ENCODE data around the gene CHAF1A. TPM values are rescaled to one million over a fixed set of nuclear protein-coding genes. Genes with fewer than 3 reads are reported as not detected.

Gene CHAF1A
- total RNA-seq, 3 donors from 2014 or later, result 6.3 to 8.2 (median 7.9) TPM

- Histone ChIP-seq H3K4me3 (no peak overlapping the region), H3K27me3 (no peaks in the 10 kb centered on the region), H3K9me3 (no peaks in the 10 kb centered on the region), H3K27ac (no peak overlapping the region), H3K36me3 (no peaks in the 10 kb centered on the region), H3K4me1 (no peaks in the 10 kb centered on the region)
- intact Hi-C loops (cut with DNase I; ENCODE audit: low total_unique reads), result no loop called here
- DNase-seq (ENCODE audit: low spot score in 2 of 2), result no peak
- TF ChIP-seq POLR2A (IDR thresholded peaks at IDR 0.05) (no peak), CTCF (IDR thresholded peaks at IDR 0.05) (no peak), POLR2AphosphoS5 (IDR thresholded peaks at IDR 0.05) (no peak)
Observed at GRCh38 chr19:4492337-4493103, 90.1 kb downstream of the CHAF1A start.

Other genes starting within 250 kb of the CHAF1A start
- gene CREB3L3, start 249.0 kb upstream of the CHAF1A start, total RNA-seq, result not detected
- gene SIRT6, start 220.1 kb upstream of the CHAF1A start, total RNA-seq, result 10 to 100 TPM; 21.5 to 29.8 (median 25.6) TPM
- 1 to 10 TPM in 1 of 3 donors, under 1 TPM in 2; 0.80 to 3.2 (median 0.98) TPM for gene ANKRD24, start 220.0 kb upstream of the CHAF1A start, total RNA-seq
- gene EBI3, start 173.1 kb upstream of the CHAF1A start, total RNA-seq, result 10 to 100 TPM in 1 of 3 donors, 1 to 10 TPM in 1, under 1 TPM in 1; 0.66 to 12.6 (median 8.2) TPM
- 10 to 100 TPM; 18.9 to 24.6 (median 24.4) TPM for gene YJU2, start 155.6 kb upstream of the CHAF1A start, total RNA-seq
- not detected for gene SHD, start 123.4 kb upstream of the CHAF1A start, total RNA-seq
- not detected for gene TMIGD2, start 100.3 kb upstream of the CHAF1A start, total RNA-seq
- gene FSD1, start 98.0 kb upstream of the CHAF1A start, total RNA-seq, result under 1 TPM in 1 of 3 donors, not detected in 2; 0.88 TPM
- 10 to 100 TPM in 2 of 3 donors, 1 to 10 TPM in 1; 1.6 to 51.4 (median 25.9) TPM for gene STAP2, start 63.8 kb upstream of the CHAF1A start, total RNA-seq
- gene MPND, start 59.1 kb upstream of the CHAF1A start, total RNA-seq, result 1 to 10 TPM; 6.1 to 7.7 (median 7.5) TPM
- gene SH3GL1, start 2.1 kb upstream of the CHAF1A start, total RNA-seq, result 10 to 100 TPM; 25.6 to 52.5 (median 33.8) TPM
- 100 to 1,000 TPM in 1 of 3 donors, 10 to 100 TPM in 2; 72.9 to 139 (median 91.1) TPM for gene UBXN6, start 55.2 kb downstream of the CHAF1A start, total RNA-seq
- 10 to 100 TPM; 33.0 to 34.1 (median 33.1) TPM for gene HDGFL2, start 69.7 kb downstream of the CHAF1A start, total RNA-seq
- gene PLIN4, start 115.8 kb downstream of the CHAF1A start, total RNA-seq, result 100 to 1,000 TPM in 2 of 3 donors, 10 to 100 TPM in 1; 50.1 to 629 (median 213) TPM
- 10 to 100 TPM; 10.4 to 26.2 (median 15.4) TPM for gene PLIN5, start 132.6 kb downstream of the CHAF1A start, total RNA-seq
- 10 to 100 TPM in 1 of 3 donors, 1 to 10 TPM in 1, under 1 TPM in 1; 0.64 to 14.7 (median 5.7) TPM for gene LRG1, start 137.4 kb downstream of the CHAF1A start, total RNA-seq
- gene SEMA6B, start 157.0 kb downstream of the CHAF1A start, total RNA-seq, result 1 to 10 TPM; 2.3 to 8.8 (median 3.2) TPM
- gene TNFAIP8L1, start 236.9 kb downstream of the CHAF1A start, total RNA-seq, result 1 to 10 TPM; 1.6 to 3.6 (median 2.9) TPM

Measured in breast epithelium (tissue), 4 donors.